DMS 273 (cell line): ENCODE data around the gene C2CD2.

Experiments used
- DNase-seq: peaks from one replicate; lab custom pipeline; 2025; ENCODE audit not compliant: unreplicated experiment; lab: John Stamatoyannopoulos, UW

The C2CD2 gene

GRCh38 chr21:41933313-41934079, 20.3 kb downstream of the C2CD2 start:
- DNase-seq: no peak

- DNase-seq: peak; percentile 38
These were observed 21.1 kb downstream of the C2CD2 start for GRCh38 chr21:41932576-41933312.

GRCh38 chr21:41932191-41932575, 21.6 kb downstream of the C2CD2 start:
- DNase-seq: no peak

- no peak for DNase-seq
These were observed 22.8 kb downstream of the C2CD2 start for GRCh38 chr21:41931041-41931451.

GRCh38 chr21:41929248-41929647, 24.6 kb downstream of the C2CD2 start:
- DNase-seq: no peak

- DNase-seq: no peak
These were observed 25.1 kb downstream of the C2CD2 start for GRCh38 chr21:41928621-41929220.

GRCh38 chr21:41927727-41928409, 25.9 kb downstream of the C2CD2 start:
- DNase-seq: no peak

- DNase-seq: no peak
These were observed 27.0 kb downstream of the C2CD2 start for GRCh38 chr21:41926807-41927171.

- peak; percentile 11 for DNase-seq
These were observed 27.6 kb downstream of the C2CD2 start for GRCh38 chr21:41926117-41926806.

GRCh38 chr21:41925767-41926116, 28.1 kb downstream of the C2CD2 start:
- DNase-seq: no peak

GRCh38 chr21:41924368-41924754, 29.5 kb downstream of the C2CD2 start:
- DNase-seq: no peak

GRCh38 chr21:41923631-41924367, 30.0 kb downstream of the C2CD2 start:
- DNase-seq: no peak

GRCh38 chr21:41923186-41923585, 30.6 kb downstream of the C2CD2 start:
- no peak for DNase-seq

GRCh38 chr21:41921021-41921420, 32.8 kb downstream of the C2CD2 start:
- DNase-seq: no peak

- DNase-seq: no peak
These were observed 33.3 kb downstream of the C2CD2 start for GRCh38 chr21:41920476-41920875.

GRCh38 chr21:41919666-41920398, 34.0 kb downstream of the C2CD2 start:
- no peak for DNase-seq

GRCh38 chr21:41918561-41919358, 35.1 kb downstream of the C2CD2 start:
- no peak for DNase-seq

GRCh38 chr21:41917531-41917930, 36.3 kb downstream of the C2CD2 start:
- no peak for DNase-seq

- DNase-seq: no peak
These were observed 36.9 kb downstream of the C2CD2 start for GRCh38 chr21:41916888-41917433.
